ENCODE results near the gene SPRN. TPM values are rescaled to one million over a fixed set of nuclear protein-coding genes. Genes with fewer than 3 reads are reported as not detected.

The SPRN gene
- total and polyA plus RNA-seq, 2 donors (not counting 1 experiment from before 2014, with no cell fraction given): not detected

DNA sequence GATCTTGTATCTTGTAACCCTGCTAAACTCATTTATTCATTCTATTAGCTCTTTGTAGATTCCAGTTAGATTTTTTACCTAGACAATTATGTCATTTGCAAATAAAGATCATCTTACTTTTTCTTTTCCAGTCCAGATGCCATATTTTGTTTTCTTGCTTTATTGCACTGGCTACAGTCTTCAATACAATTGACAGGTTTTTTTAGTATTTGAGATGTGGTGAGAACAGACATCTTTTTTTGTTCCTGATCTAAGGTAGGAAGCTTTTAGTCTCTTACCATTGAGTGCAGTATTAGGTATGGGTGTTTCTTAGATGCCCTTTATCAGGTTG is 12.1 kb downstream of the SPRN start:
- Mint-ChIP-seq H3K27me3 (no peaks in the 10 kb centered on the region), H3K9me3 (ENCODE audit: insufficient read depth) (peaks cover 6% of the 10 kb centered on the region), H3K4me3 (no peak overlapping the region), H3K4me1 (peaks cover 14% of the 10 kb centered on the region), H3K27ac (no peak overlapping the region)
- no peak overlapping the region for H3K4me2 ChIP-seq (replicated peaks; ENCODE audit: low read depth, low read length, poor library complexity, severe bottlenecking)
- H3K36me3 ChIP-seq (replicated peaks in 1 of 2; ENCODE audit: control extremely low read depth in 1 of 2, control insufficient read depth in 1 of 2, extremely low read depth in 1 of 2, insufficient read depth in 2 of 2, low read length in 1 of 2): peaks cover 21 to 60% of the 10 kb centered on the region in 2 experiments
- H3K4me3 ChIP-seq (ENCODE audit: control extremely low read depth in 1 of 5, extremely low read depth in 1 of 5, insufficient read depth in 1 of 5, low read depth in 2 of 5, low read length in 4 of 5): no peak overlapping the region
- peaks cover 41% of the 10 kb centered on the region for H4K20me1 ChIP-seq (ENCODE audit: control insufficient read depth, insufficient read depth, low read length, poor library complexity, severe bottlenecking)
- POLR2A ChIA-PET: no interaction called here
- intact Hi-C loops (cut with micrococcal nuclease): no loop called here
- no peaks in the 10 kb centered on the region for H3K27me3 ChIP-seq (replicated peaks in 1 of 4; ENCODE audit: control extremely low read depth in 1 of 4, control insufficient read depth in 3 of 4, insufficient read depth in 4 of 4, low read length in 3 of 4)
- peaks cover 12 to 23% (median 21%) of the 10 kb centered on the region in 3 donors for H3K9me3 ChIP-seq (ENCODE audit: control extremely low read depth in 1 of 3, control insufficient read depth in 2 of 3, insufficient read depth in 1 of 3, low read length in 2 of 3)
- DNase-seq: no peak
- peaks cover 74% of the 10 kb centered on the region for H3K79me2 ChIP-seq (ENCODE audit: control insufficient read depth, insufficient read depth, low read length)
- H2AFZ ChIP-seq (ENCODE audit: insufficient read depth, low read depth, low read length, poor library complexity, severe bottlenecking): no peak overlapping the region
- no peak overlapping the region for H3K9ac ChIP-seq (ENCODE audit: low read length)
- ATAC-seq (ENCODE audit: low read depth): no peak
- H3K4me1 ChIP-seq (ENCODE audit: control insufficient read depth in 2 of 2, insufficient read depth in 2 of 2, low read length in 2 of 2): no peaks in the 10 kb centered on the region
- H3K27ac ChIP-seq (ENCODE audit: low read length in 2 of 2): no peak overlapping the region
- CTCF ChIA-PET: interaction anchor here (1.3 kb wide), 1 partner anchor 25 kb away, joined by 3 read pairs; no protein-coding TSS in a partner anchor
- TF ChIP-seq EZH2 (IDR thresholded peaks at IDR 0.05; ENCODE audit: borderline replicate concordance, insufficient read depth, low read depth, low read length, poor library complexity, severe bottlenecking): no peak
- TF ChIP-seq, protein P1, sequence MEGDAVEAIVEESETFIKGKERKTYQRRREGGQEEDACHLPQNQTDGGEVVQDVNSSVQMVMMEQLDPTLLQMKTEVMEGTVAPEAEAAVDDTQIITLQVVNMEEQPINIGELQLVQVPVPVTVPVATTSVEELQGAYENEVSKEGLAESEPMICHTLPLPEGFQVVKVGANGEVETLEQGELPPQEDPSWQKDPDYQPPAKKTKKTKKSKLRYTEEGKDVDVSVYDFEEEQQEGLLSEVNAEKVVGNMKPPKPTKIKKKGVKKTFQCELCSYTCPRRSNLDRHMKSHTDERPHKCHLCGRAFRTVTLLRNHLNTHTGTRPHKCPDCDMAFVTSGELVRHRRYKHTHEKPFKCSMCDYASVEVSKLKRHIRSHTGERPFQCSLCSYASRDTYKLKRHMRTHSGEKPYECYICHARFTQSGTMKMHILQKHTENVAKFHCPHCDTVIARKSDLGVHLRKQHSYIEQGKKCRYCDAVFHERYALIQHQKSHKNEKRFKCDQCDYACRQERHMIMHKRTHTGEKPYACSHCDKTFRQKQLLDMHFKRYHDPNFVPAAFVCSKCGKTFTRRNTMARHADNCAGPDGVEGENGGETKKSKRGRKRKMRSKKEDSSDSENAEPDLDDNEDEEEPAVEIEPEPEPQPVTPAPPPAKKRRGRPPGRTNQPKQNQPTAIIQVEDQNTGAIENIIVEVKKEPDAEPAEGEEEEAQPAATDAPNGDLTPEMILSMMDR (IDR thresholded peaks at IDR 0.05): no peak

DNA sequence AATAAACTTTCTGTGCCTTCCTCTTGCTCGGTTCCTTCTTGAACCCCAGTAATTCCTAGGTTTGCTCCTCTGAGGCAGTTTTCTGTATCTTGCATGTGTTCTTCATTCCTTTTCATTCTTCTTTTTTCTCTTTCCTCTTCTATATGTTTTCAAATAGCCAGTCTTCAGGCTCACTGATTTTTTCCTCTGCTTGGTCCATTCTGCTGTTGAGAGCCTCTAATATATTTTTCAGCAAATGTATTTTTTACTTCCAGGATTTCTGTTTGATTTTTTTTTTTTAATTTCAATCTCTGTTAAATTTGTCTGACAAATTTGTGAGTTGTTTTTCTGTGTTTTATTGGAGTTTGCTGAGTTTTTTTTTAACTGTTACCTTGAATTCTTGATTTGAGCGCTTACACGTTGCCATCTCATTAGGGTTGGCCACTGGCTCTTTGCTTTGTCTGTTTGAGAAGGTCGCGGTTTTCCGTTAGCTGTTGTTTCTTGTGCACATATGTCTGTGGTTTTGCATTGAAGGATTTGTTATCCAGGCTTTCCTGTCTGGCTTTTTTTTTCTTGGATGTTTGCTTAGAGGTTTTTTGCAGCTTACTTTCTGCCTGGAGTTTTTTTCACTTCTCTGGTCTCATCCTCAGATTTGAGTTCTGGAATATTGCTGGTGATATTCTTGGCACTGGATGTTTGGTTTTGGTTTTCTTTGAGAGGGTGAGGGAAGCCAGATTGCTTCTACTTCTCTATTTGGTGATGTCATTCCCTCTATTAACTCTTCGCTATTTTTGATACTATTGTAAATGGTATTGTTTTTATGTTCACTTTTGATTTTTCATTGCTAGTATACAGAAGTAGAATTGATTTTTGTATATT is 12.7 kb downstream of the SPRN start:
- no peak overlapping the region for H3K27ac Mint-ChIP-seq
- H3K9ac ChIP-seq (ENCODE audit: low read length): no peak overlapping the region
- no peaks in the 10 kb centered on the region for H3K27me3 Mint-ChIP-seq
- POLR2A ChIA-PET: no interaction called here
- ATAC-seq (ENCODE audit: low read depth) (no peak), DNase-seq (no peak)
- H3K27me3 ChIP-seq (replicated peaks in 1 of 4; ENCODE audit: control extremely low read depth in 1 of 4, control insufficient read depth in 3 of 4, insufficient read depth in 4 of 4, low read length in 3 of 4): no peaks in the 10 kb centered on the region
- 98% methylated on average over 5 of the region's 7 CpGs for WGBS (ENCODE audit: insufficient coverage)
- TF ChIP-seq, protein P1 (IDR thresholded peaks at IDR 0.05): no peak
- TF ChIP-seq EZH2 (IDR thresholded peaks at IDR 0.05; ENCODE audit: borderline replicate concordance, insufficient read depth, low read depth, low read length, poor library complexity, severe bottlenecking): no peak
- H3K4me1 Mint-ChIP-seq: peaks cover 20% of the 10 kb centered on the region
- no peak overlapping the region for H3K4me3 ChIP-seq (ENCODE audit: control extremely low read depth in 1 of 5, extremely low read depth in 1 of 5, insufficient read depth in 1 of 5, low read depth in 2 of 5, low read length in 4 of 5)
- no peak overlapping the region for H2AFZ ChIP-seq (ENCODE audit: insufficient read depth, low read depth, low read length, poor library complexity, severe bottlenecking)
- intact Hi-C loops (cut with micrococcal nuclease): no loop called here
- no peak overlapping the region for H3K4me2 ChIP-seq (replicated peaks; ENCODE audit: low read depth, low read length, poor library complexity, severe bottlenecking)
- CTCF ChIA-PET: no interaction called here
- H3K27ac ChIP-seq (ENCODE audit: low read length in 2 of 2): no peak overlapping the region
- peaks cover 6% of the 10 kb centered on the region for H3K9me3 Mint-ChIP-seq (ENCODE audit: insufficient read depth)
- peaks cover 23 to 60% of the 10 kb centered on the region in 2 experiments for H3K36me3 ChIP-seq (replicated peaks in 1 of 2; ENCODE audit: control extremely low read depth in 1 of 2, control insufficient read depth in 1 of 2, extremely low read depth in 1 of 2, insufficient read depth in 2 of 2, low read length in 1 of 2)
- no peaks in the 10 kb centered on the region for H3K4me1 ChIP-seq (ENCODE audit: control insufficient read depth in 2 of 2, insufficient read depth in 2 of 2, low read length in 2 of 2)
- H3K4me3 Mint-ChIP-seq: no peak overlapping the region
- peaks cover 41% of the 10 kb centered on the region for H4K20me1 ChIP-seq (ENCODE audit: control insufficient read depth, insufficient read depth, low read length, poor library complexity, severe bottlenecking)
- peaks cover 12 to 23% (median 21%) of the 10 kb centered on the region in 3 donors for H3K9me3 ChIP-seq (ENCODE audit: control extremely low read depth in 1 of 3, control insufficient read depth in 2 of 3, insufficient read depth in 1 of 3, low read length in 2 of 3)
- H3K79me2 ChIP-seq (ENCODE audit: control insufficient read depth, insufficient read depth, low read length): peaks cover 74% of the 10 kb centered on the region
